ENCODE results near the gene STYXL1. TPM values are rescaled to one million over a fixed set of nuclear protein-coding genes. Genes with fewer than 3 reads are reported as not detected.
A peak's percentile ranks its signal among the peaks of the same experiment; 100 is the strongest.
"Not testable (repeated sequence)": the region's sequence is repeated elsewhere in the genome, so short reads cannot be mapped to it uniquely, and the experiment has no call there.

Gene STYXL1, protein sequence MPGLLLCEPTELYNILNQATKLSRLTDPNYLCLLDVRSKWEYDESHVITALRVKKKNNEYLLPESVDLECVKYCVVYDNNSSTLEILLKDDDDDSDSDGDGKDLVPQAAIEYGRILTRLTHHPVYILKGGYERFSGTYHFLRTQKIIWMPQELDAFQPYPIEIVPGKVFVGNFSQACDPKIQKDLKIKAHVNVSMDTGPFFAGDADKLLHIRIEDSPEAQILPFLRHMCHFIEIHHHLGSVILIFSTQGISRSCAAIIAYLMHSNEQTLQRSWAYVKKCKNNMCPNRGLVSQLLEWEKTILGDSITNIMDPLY
- 10 to 100 TPM; 27.5 to 38.3 (median 28.3) TPM for total RNA-seq

DNA sequence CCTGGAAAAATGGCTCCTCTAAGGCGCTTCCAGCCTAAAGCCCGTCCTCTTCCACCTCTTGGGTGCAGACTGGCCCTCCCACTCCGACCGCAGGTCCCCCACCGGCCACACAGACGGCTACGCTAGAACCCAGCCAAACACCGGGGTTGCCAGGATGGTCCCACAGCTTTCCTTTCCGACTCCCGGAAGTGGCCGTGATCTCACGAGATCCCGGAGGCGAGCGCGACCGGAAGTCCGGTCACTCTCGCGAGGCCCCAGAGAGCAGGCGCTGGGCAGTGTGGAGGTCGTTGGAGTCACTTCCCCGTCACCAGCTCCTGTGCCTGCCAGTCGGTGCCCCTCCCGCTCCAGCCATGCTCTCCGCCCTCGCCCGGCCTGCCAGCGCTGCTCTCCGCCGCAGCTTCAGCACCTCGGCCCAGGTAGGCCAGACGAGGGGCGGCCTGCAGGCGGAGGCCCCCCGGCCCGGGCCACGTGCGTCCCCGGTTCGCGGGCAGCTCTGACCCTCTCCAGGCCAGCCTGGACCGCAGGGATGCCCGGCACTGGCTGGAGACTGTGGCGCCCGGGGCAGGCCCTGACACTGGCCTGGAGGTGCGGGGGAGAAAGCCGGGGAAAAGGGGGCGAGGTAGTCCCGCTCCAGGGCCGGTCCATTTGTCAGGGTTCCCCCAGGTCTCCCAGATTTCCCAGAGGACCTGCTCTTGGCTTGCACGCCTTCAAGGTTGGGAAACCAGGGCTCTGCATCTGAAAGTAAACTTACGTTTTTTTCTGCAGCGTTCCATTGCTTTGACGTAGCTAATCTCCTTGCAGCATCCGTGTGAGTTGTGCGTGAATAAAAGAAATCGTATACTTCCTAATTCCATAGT is at the start of gene STYXL1, which contains the start of gene MDH2:
Gene STYXL1, minus strand, starts transcription at position 190 of the 857 bp plus-strand sequence. CDS start 17,477 bp downstream, outside the sequence.
Gene MDH2, plus strand, starts transcription at position 296 of the 857 bp plus-strand sequence. Its CDS starts 55 bp downstream, at position 351.
- TF ChIP-seq POLR2A (IDR thresholded peaks at IDR 0.05) = peak; percentile 85
- TF ChIP-seq, protein P1, sequence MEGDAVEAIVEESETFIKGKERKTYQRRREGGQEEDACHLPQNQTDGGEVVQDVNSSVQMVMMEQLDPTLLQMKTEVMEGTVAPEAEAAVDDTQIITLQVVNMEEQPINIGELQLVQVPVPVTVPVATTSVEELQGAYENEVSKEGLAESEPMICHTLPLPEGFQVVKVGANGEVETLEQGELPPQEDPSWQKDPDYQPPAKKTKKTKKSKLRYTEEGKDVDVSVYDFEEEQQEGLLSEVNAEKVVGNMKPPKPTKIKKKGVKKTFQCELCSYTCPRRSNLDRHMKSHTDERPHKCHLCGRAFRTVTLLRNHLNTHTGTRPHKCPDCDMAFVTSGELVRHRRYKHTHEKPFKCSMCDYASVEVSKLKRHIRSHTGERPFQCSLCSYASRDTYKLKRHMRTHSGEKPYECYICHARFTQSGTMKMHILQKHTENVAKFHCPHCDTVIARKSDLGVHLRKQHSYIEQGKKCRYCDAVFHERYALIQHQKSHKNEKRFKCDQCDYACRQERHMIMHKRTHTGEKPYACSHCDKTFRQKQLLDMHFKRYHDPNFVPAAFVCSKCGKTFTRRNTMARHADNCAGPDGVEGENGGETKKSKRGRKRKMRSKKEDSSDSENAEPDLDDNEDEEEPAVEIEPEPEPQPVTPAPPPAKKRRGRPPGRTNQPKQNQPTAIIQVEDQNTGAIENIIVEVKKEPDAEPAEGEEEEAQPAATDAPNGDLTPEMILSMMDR (IDR thresholded peaks at IDR 0.05) = no peak
- TF ChIP-seq POLR2AphosphoS5 (IDR thresholded peaks at IDR 0.05) = peak; percentile 91 to 97 (median 96)
- H3K36me3 ChIP-seq = no peaks in the 10 kb centered on the region
- no peaks in the 10 kb centered on the region for H3K27me3 ChIP-seq
- peak within 1 kb of the TSS; percentile 92 to 95 for H3K27ac ChIP-seq
- peak; percentile 90 to 93 for DNase-seq (ENCODE audit: low spot score in 2 of 2)
- H3K4me1 ChIP-seq = peaks cover 0 to 7% of the 10 kb centered on the region in 2 donors
- intact Hi-C loops (cut with DNase I; ENCODE audit: low total_unique reads) = no loop called here
- H3K9me3 ChIP-seq = no peaks in the 10 kb centered on the region
- peak within 1 kb of the TSS; percentile 89 to 98 (median 97) for H3K4me3 ChIP-seq

DNA sequence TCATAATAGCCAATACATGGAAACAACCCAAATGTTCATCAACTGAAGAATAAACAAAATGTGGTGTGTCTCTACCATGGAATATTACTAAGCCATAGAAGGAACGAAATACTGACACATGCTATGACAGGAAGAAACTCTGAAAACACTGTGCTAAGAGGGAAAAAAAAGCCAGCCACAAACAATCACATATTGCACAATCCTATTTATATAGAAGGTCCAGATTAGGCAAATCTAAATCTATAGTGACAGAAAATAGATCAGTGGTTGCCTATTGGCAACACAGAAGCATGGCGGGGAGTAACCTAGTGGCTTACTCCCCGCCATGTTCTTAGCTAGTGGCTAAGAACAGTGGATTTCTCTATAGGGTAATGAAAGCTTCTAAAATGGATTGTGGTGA is 48.1 kb upstream of the STYXL1 start:
- no peaks in the 10 kb centered on the region for H3K9me3 ChIP-seq
- H3K27ac ChIP-seq = no peak overlapping the region
- DNase-seq (ENCODE audit: low spot score in 2 of 2) = no peak
- H3K4me1 ChIP-seq = no peaks in the 10 kb centered on the region
- H3K4me3 ChIP-seq = no peak overlapping the region
- TF ChIP-seq, protein P1 (IDR thresholded peaks at IDR 0.05) = no peak
- TF ChIP-seq POLR2A (IDR thresholded peaks at IDR 0.05) (no peak), POLR2AphosphoS5 (IDR thresholded peaks at IDR 0.05) (no peak)
- intact Hi-C loops (cut with DNase I; ENCODE audit: low total_unique reads) = no loop called here
- H3K27me3 ChIP-seq = no peaks in the 10 kb centered on the region
- H3K36me3 ChIP-seq = no peaks in the 10 kb centered on the region

DNA sequence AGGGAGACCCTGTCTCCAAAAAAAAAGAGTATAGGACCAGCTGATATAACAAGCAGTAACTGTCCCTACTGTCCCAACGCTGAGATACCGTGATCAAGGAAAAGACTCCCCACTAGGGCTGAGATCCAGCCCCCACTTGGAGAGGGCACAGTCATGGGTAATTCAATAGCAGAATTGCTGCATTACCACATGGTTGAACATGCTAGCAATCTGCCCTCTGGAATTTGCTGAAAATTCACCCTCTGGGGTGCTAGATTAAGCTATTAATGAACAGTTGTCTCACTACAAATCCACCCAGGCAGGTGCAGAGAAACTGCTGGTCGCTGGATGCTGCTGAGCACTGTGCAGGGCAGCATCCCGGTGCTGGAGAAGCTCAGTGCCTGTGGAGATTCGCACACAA is 46.5 kb upstream of the STYXL1 start:
- H3K4me1 ChIP-seq; H3K4me3 ChIP-seq; DNase-seq (ENCODE audit: low spot score in 2 of 2); H3K27me3 ChIP-seq; H3K9me3 ChIP-seq; H3K36me3 ChIP-seq; H3K27ac ChIP-seq; intact Hi-C loops (cut with DNase I; ENCODE audit: low total_unique reads): not testable (repeated sequence)

DNA sequence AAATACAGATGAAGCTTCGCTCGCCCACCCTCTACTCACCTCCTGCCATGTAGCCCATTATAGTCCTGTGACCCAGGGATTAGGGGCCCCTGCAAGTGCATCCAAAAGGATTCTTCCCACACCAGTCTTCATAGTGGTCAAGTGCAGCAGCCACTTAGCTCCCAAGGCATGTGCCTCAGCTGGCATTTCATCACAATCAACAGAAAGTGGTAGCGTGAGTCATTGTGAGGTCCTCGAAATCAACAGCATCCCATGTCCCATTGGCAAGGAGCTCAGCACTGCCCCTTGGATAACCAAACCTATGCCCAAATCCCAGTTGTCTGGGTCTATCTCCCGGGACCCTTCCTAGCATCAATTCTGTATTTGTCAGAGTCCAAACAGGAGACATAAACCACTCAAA is 45.7 kb upstream of the STYXL1 start:
- H3K4me1 ChIP-seq; H3K27ac ChIP-seq; intact Hi-C loops (cut with DNase I; ENCODE audit: low total_unique reads); H3K27me3 ChIP-seq; DNase-seq (ENCODE audit: low spot score in 2 of 2); H3K4me3 ChIP-seq; H3K9me3 ChIP-seq; H3K36me3 ChIP-seq: not testable (repeated sequence)

DNA sequence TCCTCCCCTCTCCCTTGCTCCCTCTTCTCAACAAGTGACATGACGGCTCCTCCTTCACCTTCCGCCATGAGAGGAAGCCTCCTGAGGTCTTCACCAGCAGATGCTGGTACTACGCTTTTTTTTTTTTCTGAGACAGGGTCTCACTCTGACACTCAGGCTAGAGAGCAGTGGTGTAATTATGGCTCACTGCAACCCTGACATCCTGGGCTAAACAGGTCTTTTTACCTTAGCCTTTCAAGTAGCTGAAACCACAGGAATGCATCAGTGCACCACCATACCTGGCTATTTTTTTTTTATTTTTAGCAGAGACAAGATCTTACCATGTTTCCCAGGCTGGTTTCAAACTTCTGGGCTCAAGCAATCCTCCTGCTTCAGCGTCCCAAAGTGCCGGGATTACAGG is 43.7 kb upstream of the STYXL1 start:
- Histone ChIP-seq H3K4me3 (no peak overlapping the region), H3K27ac (peak overlapping the region; percentile 74 to 83), H3K27me3 (no peaks in the 10 kb centered on the region), H3K9me3 (no peaks in the 10 kb centered on the region), H3K36me3 (no peaks in the 10 kb centered on the region), H3K4me1 (no peaks in the 10 kb centered on the region)
- no peak for TF ChIP-seq POLR2AphosphoS5 (IDR thresholded peaks at IDR 0.05)
- TF ChIP-seq, protein P1 (IDR thresholded peaks at IDR 0.05) = no peak
- TF ChIP-seq POLR2A (IDR thresholded peaks at IDR 0.05) = no peak
- intact Hi-C loops (cut with DNase I; ENCODE audit: low total_unique reads) = no loop called here
- DNase-seq (ENCODE audit: low spot score in 2 of 2) = no peak

Measured in breast epithelium (tissue), 4 donors.